NB4 (cell line): ENCODE data around the gene NADSYN1.

Experiments used
- CTCF ChIP-seq: IDR thresholded peaks from one replicate; pipeline ENCODE4 v1.5.1; 2012; ENCODE audit warnings: low read depth, low read length
- POLR2A ChIP-seq: IDR thresholded peaks from 2 replicates; pipeline ENCODE4 v1.6.1; 2011; ENCODE audit warnings: mild to moderate bottlenecking; ENCODE audit not compliant: insufficient read length; ENCODE audit errors: extremely low read depth

- no peak for TF ChIP-seq CTCF
- TF ChIP-seq POLR2A = peak; percentile 64
Observed at GRCh38 chr11:71448257-71449171, 4.5 kb upstream of the NADSYN1 start, which contains the start of gene DHCR7.
